ENCODE results near the gene RAP1GAP. TPM values are rescaled to one million over a fixed set of nuclear protein-coding genes. Genes with fewer than 3 reads are reported as not detected.

Gene RAP1GAP
- polyA plus RNA-seq, 2 of the 4 experiments (the other 2 are of a cell fraction) = 5.4 to 16.7 TPM

DNA sequence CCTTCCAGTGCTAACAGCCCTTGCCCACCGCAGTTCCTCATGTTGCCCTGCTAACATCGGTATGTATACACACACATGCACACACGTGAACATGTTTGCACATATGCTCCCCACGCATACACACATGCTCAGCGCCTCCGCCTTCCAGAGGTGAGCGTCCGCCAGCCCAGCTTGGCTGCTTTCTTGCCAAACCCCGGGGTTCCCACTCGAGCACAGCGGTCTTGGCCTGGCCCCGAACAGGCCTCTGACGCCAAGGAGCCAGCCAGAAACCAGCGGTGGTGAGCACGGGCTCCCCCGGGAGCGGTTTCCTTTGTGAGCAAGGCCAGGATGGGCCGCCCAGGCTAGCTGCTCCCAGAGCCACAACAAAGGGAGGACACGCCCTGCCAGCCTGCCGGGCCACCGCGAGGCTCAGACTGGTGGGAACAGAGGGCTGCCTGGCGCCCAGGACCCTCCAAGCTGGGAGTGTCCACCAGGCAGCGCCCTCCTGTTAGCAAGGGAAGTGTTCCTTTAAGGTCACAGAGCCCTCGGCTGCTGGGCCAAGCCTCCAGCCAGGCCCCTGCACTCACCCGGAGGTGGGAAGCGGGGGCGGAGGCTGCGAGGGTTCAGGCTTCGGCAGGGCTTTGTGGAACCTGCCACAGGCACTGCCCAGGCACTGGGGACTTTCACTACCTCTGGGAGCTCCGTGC lies 94.5 kb downstream of the RAP1GAP start:
- ATAC-seq (peak; percentile 6 to 41; a peak in 3 of 6 replicates), DNase-seq (ENCODE audit: low read depth in 1 of 2, low spot score in 1 of 2) (no peak), FAIRE-seq (no peak)
- Histone ChIP-seq H3K4me3 (no peak overlapping the region), H3K27ac (no peak overlapping the region), H3K4me1 (peaks cover 3% of the 10 kb centered on the region; the same call in 2 of the 3 replicates), H3K9me3 (no peaks in the 10 kb centered on the region), H3K4me2 (no peak overlapping the region)
- ChIA-PET CTCF (interaction anchor here (0.8 to 3.6 kb wide), 8 partner anchors 21 to 408 kb away, joined by 3 to 17 read pairs (median 4); no protein-coding TSS in a partner anchor), POLR2A (no interaction called here)
- TF ChIP-seq, protein P1, sequence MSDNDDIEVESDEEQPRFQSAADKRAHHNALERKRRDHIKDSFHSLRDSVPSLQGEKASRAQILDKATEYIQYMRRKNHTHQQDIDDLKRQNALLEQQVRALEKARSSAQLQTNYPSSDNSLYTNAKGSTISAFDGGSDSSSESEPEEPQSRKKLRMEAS (IDR thresholded peaks at IDR 0.05) = no peak
- TF ChIP-seq MAZ (IDR thresholded peaks at IDR 0.05; ENCODE audit: borderline replicate concordance, low read depth, low read length) (no peak), MAFK (IDR thresholded peaks at IDR 0.05; ENCODE audit: partially characterized antibody) (no peak), EHMT2 (IDR thresholded peaks at IDR 0.05; ENCODE audit: low read depth) (no peak), USF2 (IDR thresholded peaks at IDR 0.05) (no peak), NR3C1 (IDR thresholded peaks at IDR 0.05) (no peak), FOSL2 (IDR thresholded peaks at IDR 0.05) (no peak), FOSL2 (CRISPR knock-in tag; IDR thresholded peaks at IDR 0.05) (no peak)
- TF ChIP-seq, protein P2, sequence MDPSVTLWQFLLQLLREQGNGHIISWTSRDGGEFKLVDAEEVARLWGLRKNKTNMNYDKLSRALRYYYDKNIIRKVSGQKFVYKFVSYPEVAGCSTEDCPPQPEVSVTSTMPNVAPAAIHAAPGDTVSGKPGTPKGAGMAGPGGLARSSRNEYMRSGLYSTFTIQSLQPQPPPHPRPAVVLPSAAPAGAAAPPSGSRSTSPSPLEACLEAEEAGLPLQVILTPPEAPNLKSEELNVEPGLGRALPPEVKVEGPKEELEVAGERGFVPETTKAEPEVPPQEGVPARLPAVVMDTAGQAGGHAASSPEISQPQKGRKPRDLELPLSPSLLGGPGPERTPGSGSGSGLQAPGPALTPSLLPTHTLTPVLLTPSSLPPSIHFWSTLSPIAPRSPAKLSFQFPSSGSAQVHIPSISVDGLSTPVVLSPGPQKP (IDR thresholded peaks at IDR 0.05; ENCODE audit: low read depth, low read length) = no peak
- WGBS (ENCODE audit: missing lambda C conversion rate) = 75% methylated on average over 7 of the region's 31 CpGs

GRCh38 chr1:21573971-21574465 lies 95.1 kb downstream of the RAP1GAP start:
- DNase-seq (ENCODE audit: low read depth in 1 of 2, low spot score in 1 of 2) = peak; percentile 39 to 70
- Histone ChIP-seq H3K4me2 (no peak overlapping the region), H3K4me1 (no peaks in the 10 kb centered on the region), H3K4me3 (no peak overlapping the region), H3K9me3 (no peaks in the 10 kb centered on the region), H3K27ac (no peak overlapping the region)
- no peak for TF ChIP-seq RCOR1 (IDR thresholded peaks at IDR 0.05; ENCODE audit: low read depth, low read length)
- TF ChIP-seq FOSL2 (IDR thresholded peaks at IDR 0.05) = no peak
- TF ChIP-seq FOSL2 (CRISPR knock-in tag; IDR thresholded peaks at IDR 0.05) = no peak
- TF ChIP-seq ZFP36 (IDR thresholded peaks at IDR 0.05; ENCODE audit: borderline replicate concordance, partially characterized antibody) = peak; percentile 93
- no peak for TF ChIP-seq ESRRA (IDR thresholded peaks at IDR 0.05; ENCODE audit: borderline replicate concordance, low read length)
- TF ChIP-seq HDAC2 (IDR thresholded peaks at IDR 0.05) = no peak
- peak; percentile 71 to 76 for TF ChIP-seq RAD21 (conservative IDR thresholded peaks at IDR 0.05 in 1 of 2, IDR thresholded peaks at IDR 0.05 in 1 of 2)
- peak; percentile 56; the same call in 2 of the 3 replicates for TF ChIP-seq SMC3 (IDR thresholded peaks at IDR 0.05)
- no peak for TF ChIP-seq EP300 (IDR thresholded peaks at IDR 0.05)
- no peak for TF ChIP-seq USF2 (IDR thresholded peaks at IDR 0.05)
- peak; percentile 55 for TF ChIP-seq CTCF (IDR thresholded peaks at IDR 0.05)
- POLR2A ChIA-PET = no interaction called here
- WGBS (ENCODE audit: missing lambda C conversion rate) = 12% methylated on average over 6 of the region's 11 CpGs
- CTCF ChIA-PET = interaction anchor here (0.6 to 3.6 kb wide), 9 partner anchors 22 to 847 kb away, joined by 3 to 17 read pairs (median 3); no protein-coding TSS in a partner anchor
- no peak for FAIRE-seq
- ATAC-seq = peak; percentile 85 to 91

Data from A549 (cell line).